GM23338 (cell line): ENCODE measurements around the gene RYR1. TPM values are rescaled to one million over a fixed set of nuclear protein-coding genes. Genes with fewer than 3 reads are reported as not detected.

Experiments
- ATAC-seq: fragments of 200-7000 bp; cut with Tn5 transposase; 3 replicates; pipeline ENCODE4 v1.9.1; 2020
- DNase-seq: peaks from one replicate; pipeline ENCODE4 v3.0.0-alpha.2; 2015; ENCODE audit warnings: low spot score
- H2AFZ ChIP-seq: fragments of 200-600 bp; sonication (generic); 2 replicates; pipeline ENCODE4 v1.8.0; 2016; ENCODE audit warnings: antibody characterized with exemption, mild to moderate bottlenecking, moderate library complexity
- H3F3A ChIP-seq: fragments of 200-600 bp; sonication (generic); replicated peaks from 2 replicates; pipeline ENCODE4 v1.8.0; 2017; ENCODE audit warnings: antibody characterized with exemption, mixed run types, low read depth
- H3K27ac ChIP-seq: fragments of 200-600 bp; sonication (generic); 2 replicates; pipeline ENCODE4 v1.6.1; 2016; ENCODE audit warnings: low read depth
- H3K27me3 ChIP-seq: fragments of 200-600 bp; sonication (generic); 2 replicates; pipeline ENCODE4 v1.8.0; 2016; ENCODE audit warnings: mild to moderate bottlenecking, mixed run types, moderate library complexity; ENCODE audit not compliant: insufficient read depth
- H3K36me3 ChIP-seq: fragments of 200-600 bp; sonication (generic); 2 replicates; pipeline ENCODE4 v1.8.0; 2016; ENCODE audit warnings: mild to moderate bottlenecking; ENCODE audit not compliant: insufficient read depth
- H3K4me1 ChIP-seq: fragments of 200-600 bp; sonication (generic); 2 replicates; pipeline ENCODE4 v1.8.0; 2016; ENCODE audit warnings: mild to moderate bottlenecking, moderate library complexity; ENCODE audit not compliant: insufficient read depth
- H3K4me2 ChIP-seq: fragments of 200-600 bp; sonication (generic); 2 replicates; pipeline ENCODE4 v1.7.1; 2017; ENCODE audit warnings: mixed run types
- H3K4me3 ChIP-seq: fragments of 200-600 bp; sonication (generic); 2 replicates; pipeline ENCODE4 v1.6.1; 2016; ENCODE audit warnings: mixed run types
- H3K79me2 ChIP-seq: fragments of 200-600 bp; sonication (generic); replicated peaks from 2 replicates; pipeline ENCODE4 v1.8.0; 2017; ENCODE audit warnings: mild to moderate bottlenecking; ENCODE audit not compliant: insufficient read depth
- H3K9me2 ChIP-seq: fragments of 200-600 bp; sonication (generic); 2 replicates; pipeline ENCODE4 v1.8.0; 2017; ENCODE audit not compliant: insufficient read depth
- H4K20me1 ChIP-seq: fragments of 200-600 bp; sonication (generic); replicated peaks from 2 replicates; pipeline ENCODE4 v1.8.0; 2017; ENCODE audit warnings: mild to moderate bottlenecking; ENCODE audit not compliant: insufficient read depth
- H3K27ac Mint-ChIP-seq: 2 replicates; pipeline ENCODE4 v1.8.0; 2020; ENCODE audit warnings: inconsistent platforms, mild to moderate bottlenecking, moderate library complexity, mixed read lengths
- H3K27me3 Mint-ChIP-seq: 3 replicates; pipeline ENCODE4 v1.8.0; 2022; ENCODE audit warnings: low read depth, mild to moderate bottlenecking, moderate library complexity, mixed read lengths, inconsistent platforms; ENCODE audit not compliant: insufficient read depth, poor library complexity
- H3K36me3 Mint-ChIP-seq: 3 replicates; pipeline ENCODE4 v1.8.0; 2021; ENCODE audit warnings: low read depth, mild to moderate bottlenecking, inconsistent platforms, moderate library complexity, mixed read lengths
- H3K4me1 Mint-ChIP-seq: 3 replicates; pipeline ENCODE4 v1.8.0; 2020; ENCODE audit warnings: mild to moderate bottlenecking, inconsistent platforms, mixed read lengths
- H3K4me3 Mint-ChIP-seq: 3 replicates; pipeline ENCODE4 v1.8.0; 2021; ENCODE audit warnings: moderate library complexity, mild to moderate bottlenecking, inconsistent platforms, mixed read lengths
- H3K9me3 Mint-ChIP-seq: 3 replicates; pipeline ENCODE4 v1.8.0; 2020; ENCODE audit warnings: moderate library complexity, mild to moderate bottlenecking, inconsistent platforms, mixed read lengths
- CTCF ChIP-seq, 2 experiments: fragments of 200-600 bp in 1 of 2; sonication (generic) in 1 of 2; conservative IDR thresholded peaks; 2 replicates each; pipeline versions ENCODE4 v1.5.1 to v1.6.1; 2016 to 2017; ENCODE audit warnings: antibody characterized with exemption in 2 of 2, low read depth in 2 of 2, mild to moderate bottlenecking in 2 of 2, moderate library complexity in 1 of 2
- EZH2phosphoT487 ChIP-seq: fragments of 200-600 bp; sonication (generic); IDR thresholded peaks from one replicate; pipeline ENCODE4 v1.8.1; 2018; ENCODE audit warnings: antibody characterized with exemption; ENCODE audit not compliant: unreplicated experiment
- NANOG ChIP-seq: IDR thresholded peaks from 2 replicates; pipeline ENCODE4 v1.6.1; 2016; ENCODE audit warnings: antibody characterized with exemption, borderline replicate concordance
- POLR2AphosphoS5 ChIP-seq: IDR thresholded peaks from 2 replicates; pipeline ENCODE4 v1.6.1; 2016; ENCODE audit warnings: antibody characterized with exemption, low read depth
- ZNF331 ChIP-seq: fragments of 250-450 bp; sonication (Bioruptor Pico); IDR thresholded peaks from 2 replicates; pipeline ENCODE4 v1.5.0; 2020; ENCODE audit warnings: low read depth, mild to moderate bottlenecking, moderate library complexity
- ZNF462 ChIP-seq: fragments of 250-450 bp; sonication (Bioruptor Pico); IDR thresholded peaks from 2 replicates; pipeline ENCODE4 v1.5.0; 2020; ENCODE audit warnings: mild to moderate bottlenecking, moderate library complexity
- polyA plus RNA-seq: library from polyadenylated mRNA; unstranded; fragments of >200 nt; fragmentation: Nextera tagmentation; extraction: Ambion mirVana; gene quantifications from 2 replicates; pipeline ENCODE4 v1.2.1, GENCODE V29; 2016
- total RNA-seq: library from RNA; depleted of rRNA; stranded (reverse); fragments of >200 nt; shearing (Covaris generic); gene quantifications from 2 replicates; pipeline ENCODE4 v1.2.3, GENCODE V29; 2014

Gene RYR1
- total and polyA plus RNA-seq, 2 experiments from 2014 or later, result 4.0 to 26.7 TPM

GRCh38 chr19:38448225-38448624 lies 14.7 kb downstream of the RYR1 start:
- no peak overlapping the region; the same call in 2 of the 3 replicates for H3K4me3 Mint-ChIP-seq
- DNase-seq, result no peak
- H3K9me3 Mint-ChIP-seq, result no peaks in the 10 kb centered on the region; the same call in 2 of the 3 replicates
- H3K27me3 Mint-ChIP-seq, result peaks cover 9% of the 10 kb centered on the region
- Histone ChIP-seq H3K27me3 (no peaks in the 10 kb centered on the region), H3K4me3 (no peak overlapping the region), H3K4me2 (no peak overlapping the region), H3K9me2 (no peaks in the 10 kb centered on the region), H3K36me3 (peaks cover 18% of the 10 kb centered on the region; the same call in 1 of the 2 replicates), H4K20me1 (peaks cover 5% of the 10 kb centered on the region; the same call in 1 of the 2 replicates), H3K27ac (no peak overlapping the region), H3K4me1 (0 out of 2 replicates have a peak, but pooled peaks cover 4% of the 10 kb centered on the region), H2AFZ (no peak overlapping the region), H3F3A (peaks cover 10% of the 10 kb centered on the region; the same call in 1 of the 2 replicates), H3K79me2 (no peaks in the 10 kb centered on the region)
- H3K36me3 Mint-ChIP-seq, result peaks cover 76% of the 10 kb centered on the region
- no peak for ATAC-seq
- TF ChIP-seq NANOG (no peak), POLR2AphosphoS5 (no peak), CTCF (conservative IDR thresholded peaks at IDR 0.05; ENCODE audit: low read depth in 2 of 2) (no peak), ZNF462 (CRISPR knock-in tag) (no peak), EZH2phosphoT487 (no peak), ZNF331 (no peak)
- no peak overlapping the region for H3K27ac Mint-ChIP-seq
- H3K4me1 Mint-ChIP-seq, result peaks cover 6% of the 10 kb centered on the region
